ENCODE results near the gene METTL6. TPM values are rescaled to one million over a fixed set of nuclear protein-coding genes. Genes with fewer than 3 reads are reported as not detected.
"Not testable (repeated sequence)": the region's sequence is repeated elsewhere in the genome, so short reads cannot be mapped to it uniquely, and the experiment has no call there.

METTL6 gene
- total RNA-seq, 1 donor from 2014 or later = 27.2 TPM

DNA sequence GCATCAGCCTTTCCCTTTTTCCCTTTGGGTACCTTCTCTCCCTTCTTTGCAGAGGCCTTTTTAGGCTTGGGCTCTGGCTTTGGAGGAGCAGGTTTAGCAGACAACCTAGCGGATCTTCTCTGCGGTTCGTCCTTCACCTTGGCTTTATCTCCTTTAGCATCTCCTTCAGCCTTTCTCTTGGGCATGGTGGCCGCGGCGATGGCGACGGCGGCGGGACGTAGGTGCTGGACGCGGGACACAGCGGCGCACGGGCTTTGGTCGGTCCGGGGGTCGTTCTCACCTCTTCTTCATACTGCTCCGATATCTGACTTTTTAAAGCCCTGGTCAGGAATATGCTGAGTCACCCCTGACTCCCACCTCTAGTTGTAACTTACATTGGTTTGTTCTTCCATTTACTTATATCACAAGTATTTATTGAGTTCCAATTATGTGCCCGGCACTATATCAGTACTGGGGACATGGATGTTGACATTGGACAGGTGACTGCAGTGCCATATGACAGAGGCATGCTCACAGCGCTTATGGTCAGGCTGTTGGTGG is 51.8 kb downstream of the METTL6 start:
- no peak for DNase-seq (ENCODE audit: low read depth)

DNA sequence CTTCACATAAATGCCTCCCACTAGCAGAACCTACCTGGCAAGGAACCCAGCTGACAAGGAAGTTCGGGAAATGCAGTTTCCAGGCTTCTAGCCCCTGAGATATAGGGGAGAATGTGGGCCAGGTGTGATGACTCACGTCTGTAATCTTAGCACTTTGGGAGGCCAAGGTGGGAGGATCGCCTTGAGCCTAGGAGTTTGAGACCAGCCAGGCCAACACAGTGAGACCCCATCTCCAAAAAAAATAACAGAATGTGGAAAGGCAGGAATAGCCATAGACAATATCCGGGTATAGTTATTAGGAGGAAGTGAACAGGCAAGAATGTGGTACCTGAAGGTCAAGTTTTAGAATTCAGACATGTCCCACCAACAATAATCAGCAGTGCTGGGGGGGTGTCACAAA is 54.4 kb downstream of the METTL6 start:
- no peak for DNase-seq (ENCODE audit: low read depth)

GRCh38 chr3:15368561-15369135 is 58.7 kb downstream of the METTL6 start:
- DNase-seq (ENCODE audit: low read depth) = no peak

- DNase-seq (ENCODE audit: low read depth) = no peak
Observed at GRCh38 chr3:15367059-15367458, 60.3 kb downstream of the METTL6 start.

DNA sequence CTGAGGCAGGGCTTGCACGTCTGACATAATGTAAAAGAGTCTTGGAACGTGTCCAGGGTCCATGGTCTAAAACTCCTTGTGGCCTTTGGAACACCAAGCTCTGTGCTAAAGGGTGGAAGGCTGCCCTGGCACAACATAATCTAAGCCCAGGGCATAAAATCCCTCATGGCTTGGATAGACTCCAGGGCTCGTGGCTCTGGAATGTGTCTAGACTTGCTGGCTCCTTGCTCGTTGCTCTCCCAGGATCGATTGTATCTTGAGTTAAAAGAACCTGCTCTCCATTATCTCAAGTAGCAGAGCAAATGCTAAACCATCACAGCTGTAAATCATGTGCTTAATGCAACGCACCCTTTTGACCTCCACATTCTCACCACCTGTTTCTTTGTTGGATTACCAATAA is 63.3 kb downstream of the METTL6 start:
- DNase-seq (ENCODE audit: low read depth) = not testable (repeated sequence)

- no peak for DNase-seq (ENCODE audit: low read depth)
Observed at GRCh38 chr3:15361494-15362214, 65.7 kb downstream of the METTL6 start.

DNA sequence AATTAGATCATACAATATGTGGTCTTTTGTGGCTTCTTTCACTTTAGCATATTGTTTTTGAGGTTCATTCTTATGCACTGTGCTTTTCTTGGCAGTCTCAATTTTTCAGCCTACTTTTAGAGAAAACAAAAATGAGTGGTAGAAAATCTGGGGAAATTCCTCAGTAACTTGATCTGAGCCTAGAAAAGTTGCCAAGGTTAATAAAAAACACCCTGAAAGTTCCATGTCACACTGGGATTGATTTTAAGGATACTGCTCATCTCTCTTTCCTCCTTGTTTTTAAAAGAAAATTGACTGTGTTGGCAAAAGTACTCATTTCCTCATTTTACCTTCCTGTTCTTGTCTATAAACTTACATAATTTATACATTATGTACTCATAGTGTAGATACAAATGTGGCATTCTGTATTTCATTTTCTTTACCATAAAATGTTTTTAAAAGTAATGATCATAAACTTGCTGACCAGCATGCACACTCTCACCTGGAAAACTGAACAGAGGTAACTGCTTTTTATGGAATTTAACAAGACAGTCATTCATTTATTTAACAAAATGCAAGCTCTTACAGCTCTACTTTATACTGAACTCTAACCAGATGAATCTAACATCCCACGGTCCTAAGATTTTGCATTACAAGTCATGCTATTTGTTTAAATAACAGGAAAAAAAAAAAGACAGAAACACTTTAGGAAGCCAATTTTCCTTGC is 66.4 kb downstream of the METTL6 start:
- DNase-seq (ENCODE audit: low read depth) = peak; percentile 47

Other genes starting within 250 kb of the METTL6 start
- 36.0 and 42.2 TPM in 2 replicates for gene CAPN7, start 221.3 kb downstream of the METTL6 start, total RNA-seq
- 12.2 and 13.6 TPM in 2 replicates for gene SH3BP5, start 95.0 kb downstream of the METTL6 start, total RNA-seq
- gene EAF1, start 54 bp upstream of the METTL6 start, total RNA-seq = 23.5 and 38.0 TPM in 2 replicates
- gene COLQ, start 94.2 kb upstream of the METTL6 start, total RNA-seq = 2.9 and 24.8 TPM in 2 replicates
- 11.2 and 11.7 TPM in 2 replicates for gene HACL1, start 174.0 kb upstream of the METTL6 start, total RNA-seq
- 22.9 and 26.7 TPM in 2 replicates for gene BTD, start 174.2 kb upstream of the METTL6 start, total RNA-seq

Data from myocyte (in vitro differentiated cells).